Stromal cell of bone marrow (primary cell): ENCODE data around the gene INHBB.
"Not testable (repeated sequence)": the region's sequence is repeated elsewhere in the genome, so short reads cannot be mapped to it uniquely, and the experiment has no call there.

ENCODE experiments used
- DNase-seq: peaks from one replicate; pipeline ENCODE4 v3.0.0-alpha.2; 2012; ENCODE audit warnings: low read depth

The INHBB gene

GRCh38 chr2:120346026-120346666, at the start of gene INHBB:
TSS of gene INHBB (plus strand) at chr2:120346136. CDS start at chr2:120346189, 53 bp downstream.
- no peak for DNase-seq

- no peak for DNase-seq
Observed at GRCh38 chr2:120298173-120298835, 47.6 kb upstream of the INHBB start.

DNA sequence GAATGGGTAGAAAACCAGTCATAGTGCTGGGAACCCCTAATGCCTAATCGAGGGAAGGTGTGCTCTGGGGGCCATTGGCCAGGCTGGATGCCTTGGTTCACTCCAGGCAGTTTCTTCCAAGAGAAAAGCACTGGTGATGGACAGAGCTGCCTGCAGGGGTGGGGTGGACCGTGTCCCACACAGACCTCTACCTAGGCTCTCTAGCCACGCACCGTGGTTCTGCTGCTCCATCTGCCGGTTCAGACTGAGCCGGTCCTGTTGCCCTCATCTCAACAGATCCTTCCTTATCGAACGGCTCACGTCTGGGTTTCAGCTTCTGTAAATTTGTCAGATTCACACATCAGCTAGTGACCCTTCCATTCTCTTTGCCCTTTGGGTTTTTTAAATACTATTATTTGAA, 46.9 kb upstream of the INHBB start:
- DNase-seq, result no peak

GRCh38 chr2:120299561-120299960, 46.4 kb upstream of the INHBB start:
- DNase-seq, result no peak

- no peak for DNase-seq
Observed at GRCh38 chr2:120300385-120300784, 45.6 kb upstream of the INHBB start.

- no peak for DNase-seq
Observed at GRCh38 chr2:120301284-120301683, 44.7 kb upstream of the INHBB start.

DNA sequence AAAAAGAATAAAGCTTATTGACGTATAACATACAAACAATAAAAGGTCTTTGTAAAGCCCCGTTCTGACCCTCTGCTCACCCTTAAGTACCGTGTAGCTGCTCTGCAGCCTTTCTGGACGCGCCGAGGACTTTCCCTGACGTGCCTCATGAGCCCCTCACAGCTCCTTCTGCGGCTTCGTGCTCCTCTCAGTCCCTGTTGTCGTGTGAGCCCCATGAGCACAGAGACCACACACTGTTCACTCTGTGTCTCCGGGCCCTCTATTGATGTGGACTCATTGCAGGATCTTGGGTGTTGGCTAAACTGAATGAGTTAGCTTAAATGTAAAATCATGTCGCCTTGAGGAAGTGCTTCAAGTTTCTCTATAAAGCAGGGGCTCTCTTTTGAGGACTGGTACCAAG, 43.6 kb upstream of the INHBB start:
- DNase-seq, result no peak

- no peak for DNase-seq
Observed at GRCh38 chr2:120303177-120303576, 42.8 kb upstream of the INHBB start.

DNA sequence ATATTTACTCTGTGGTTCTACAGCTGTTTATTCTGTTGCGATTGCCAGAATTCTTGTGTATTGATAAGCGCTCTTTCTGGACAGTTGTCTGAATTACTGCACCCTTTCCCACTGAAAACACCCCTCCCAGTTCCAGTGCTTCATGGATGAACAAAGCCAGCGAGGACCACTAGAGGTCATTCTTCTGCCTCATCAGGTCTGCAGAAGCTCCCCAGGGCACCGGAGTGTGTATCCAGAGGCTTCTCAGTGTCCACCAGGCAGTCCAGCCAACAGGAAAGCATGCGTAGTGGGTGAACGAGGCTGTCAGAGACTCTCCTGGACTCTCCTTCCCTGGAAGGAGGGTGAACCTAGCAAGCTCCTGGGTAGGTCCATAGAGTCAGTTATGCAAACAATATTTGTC, 40.6 kb upstream of the INHBB start:
- no peak for DNase-seq

- no peak for DNase-seq
Observed at GRCh38 chr2:120305937-120306490, 39.9 kb upstream of the INHBB start.

DNA sequence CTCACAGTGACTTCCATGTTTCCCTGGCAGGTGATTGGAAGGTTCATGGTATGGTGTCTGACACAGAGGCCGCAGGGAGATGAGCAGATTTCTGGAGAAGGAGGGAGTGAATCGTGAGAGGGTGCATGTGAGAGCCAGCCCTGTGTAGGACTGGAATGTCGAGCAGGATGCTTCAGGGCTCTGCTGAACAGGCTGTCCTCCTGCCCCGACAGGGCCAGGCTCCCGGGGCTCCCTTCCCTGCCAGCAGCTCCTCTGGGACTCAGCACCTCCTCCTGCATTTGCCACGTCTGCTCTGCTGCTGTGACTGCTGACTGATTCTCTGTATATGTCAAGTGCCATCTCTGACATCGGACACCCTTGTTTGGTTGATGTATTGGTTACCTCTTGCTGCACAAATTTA, 38.5 kb upstream of the INHBB start:
- no peak for DNase-seq

DNA sequence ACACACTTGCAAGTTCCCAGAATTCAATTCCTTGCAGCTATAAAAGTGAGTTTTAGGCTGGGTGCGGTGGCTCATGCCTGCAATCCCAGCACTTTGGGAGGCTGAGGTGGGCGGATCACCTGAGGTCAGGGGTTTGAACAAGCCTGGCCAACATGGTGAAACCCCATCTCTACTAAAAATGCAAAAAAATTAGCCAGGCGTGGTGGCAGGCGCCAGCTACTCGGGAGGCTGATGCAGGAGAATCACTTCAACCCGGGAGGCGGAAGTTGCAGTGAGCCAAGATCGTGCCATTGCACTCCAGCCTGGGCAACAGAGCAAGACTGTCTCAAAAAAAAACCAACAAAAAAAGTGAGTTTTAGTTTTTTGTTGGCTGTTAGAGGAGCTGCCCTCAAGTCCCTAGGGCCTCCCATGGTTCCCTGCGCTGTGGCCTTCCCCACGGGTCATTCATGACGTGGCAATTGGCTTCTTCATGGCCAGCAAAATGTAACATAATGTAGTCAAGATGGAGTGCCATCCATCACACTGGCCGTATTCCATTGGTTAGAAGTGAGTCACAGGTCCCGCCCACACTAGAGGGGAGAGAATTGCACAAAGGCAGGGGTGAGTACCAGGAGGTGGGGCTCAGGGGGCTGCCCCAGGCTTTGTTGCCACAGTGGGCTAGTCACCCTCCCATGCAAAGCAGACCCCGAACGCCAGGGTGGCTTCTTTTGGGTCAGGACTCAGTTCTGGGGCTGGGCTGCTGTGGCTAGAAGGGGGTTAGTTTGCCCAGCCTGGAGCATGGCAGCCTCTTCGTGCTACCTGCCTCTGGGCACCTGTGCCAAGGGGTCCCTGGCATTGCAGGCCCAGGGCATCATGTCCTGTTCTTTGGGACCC, 37.7 kb upstream of the INHBB start:
- peak; percentile 16 for DNase-seq

DNA sequence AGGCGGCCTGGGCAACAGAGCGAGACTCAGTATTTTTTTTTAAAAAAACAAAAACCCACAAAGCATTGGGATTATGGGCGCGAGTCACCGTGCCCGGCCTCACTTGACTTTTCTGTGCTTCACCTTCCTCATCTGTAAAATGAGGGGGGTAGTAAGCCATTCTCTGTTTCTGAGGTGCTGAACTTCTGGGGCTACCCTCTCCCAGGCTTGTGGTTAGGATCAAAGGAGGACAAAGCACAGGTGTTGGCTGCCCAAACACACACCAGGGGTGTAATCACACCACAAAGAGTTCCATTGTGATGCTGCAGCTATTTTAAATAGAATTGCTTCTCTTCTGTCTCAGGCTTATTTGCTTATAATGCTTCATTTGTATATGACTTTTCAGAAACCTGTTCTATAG, 35.8 kb upstream of the INHBB start:
- DNase-seq, result no peak

- not testable (repeated sequence) for DNase-seq
Observed at GRCh38 chr2:120310841-120311240, 35.1 kb upstream of the INHBB start.

GRCh38 chr2:120312076-120312475, 33.9 kb upstream of the INHBB start:
- no peak for DNase-seq

- DNase-seq, result peak; percentile 66
Observed at GRCh38 chr2:120312860-120313694, 32.9 kb upstream of the INHBB start.

GRCh38 chr2:120313695-120314615, 32.0 kb upstream of the INHBB start:
- no peak for DNase-seq

GRCh38 chr2:120314690-120315366, 31.1 kb upstream of the INHBB start:
- no peak for DNase-seq

DNA sequence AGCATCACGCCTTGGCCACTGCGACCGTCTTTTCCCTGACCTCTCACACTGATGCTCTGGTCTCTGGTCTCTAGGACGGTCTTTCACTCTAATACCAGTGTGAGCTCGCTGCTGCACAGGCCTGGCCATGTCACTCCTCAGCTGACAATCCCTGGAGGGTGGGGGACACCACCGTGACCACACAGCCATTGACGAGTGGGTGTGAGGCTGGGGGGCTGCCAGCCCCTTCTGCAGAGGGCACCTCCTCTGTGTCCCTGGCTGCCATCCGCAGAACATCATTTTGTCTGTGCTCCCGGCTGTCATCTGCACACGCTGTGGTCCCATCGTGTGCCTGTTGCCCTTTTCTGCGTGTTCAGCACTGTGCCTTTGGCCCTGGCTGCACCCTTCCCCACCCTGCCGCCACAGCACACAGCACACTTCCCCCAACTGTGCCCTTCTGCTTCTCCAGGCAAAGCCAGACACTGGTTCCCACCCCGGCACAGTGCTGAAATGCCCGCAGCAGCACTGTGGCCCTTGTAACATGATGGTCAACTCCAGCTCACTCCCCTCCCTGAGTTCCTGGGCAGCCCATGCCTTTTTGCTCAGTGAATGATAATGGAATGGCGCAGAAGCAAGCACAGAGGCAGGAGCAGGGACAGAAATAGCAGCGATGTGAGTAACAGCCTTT, 30.4 kb upstream of the INHBB start:
- DNase-seq, result no peak

- no peak for DNase-seq
Observed at GRCh38 chr2:120316071-120316470, 29.9 kb upstream of the INHBB start.
